Astrocyte of the spinal cord (primary cell): ENCODE results near the gene LATS2.

Experiments used
- DNase-seq: peaks from one replicate; pipeline ENCODE4 v3.0.0; 2011; ENCODE audit warnings: low read depth, low spot score
- H3K4me3 ChIP-seq: 2 replicates; pipeline ENCODE4 v1.5.1; 2011; ENCODE audit warnings: low read depth, mild to moderate bottlenecking, low read length, moderate library complexity
- in situ Hi-C: cut with HindIII; loops from 2 replicates; pipeline ENCODE4 v1.10.0; 2017; ENCODE audit warnings: low sequenced_read_pairs
- TF ChIP-seq, protein P1 (sequence below): IDR thresholded peaks from 2 replicates; pipeline ENCODE4 v1.5.1; 2012; ENCODE audit warnings: low read depth, mild to moderate bottlenecking, low read length, inconsistent platforms

Gene LATS2

DNA sequence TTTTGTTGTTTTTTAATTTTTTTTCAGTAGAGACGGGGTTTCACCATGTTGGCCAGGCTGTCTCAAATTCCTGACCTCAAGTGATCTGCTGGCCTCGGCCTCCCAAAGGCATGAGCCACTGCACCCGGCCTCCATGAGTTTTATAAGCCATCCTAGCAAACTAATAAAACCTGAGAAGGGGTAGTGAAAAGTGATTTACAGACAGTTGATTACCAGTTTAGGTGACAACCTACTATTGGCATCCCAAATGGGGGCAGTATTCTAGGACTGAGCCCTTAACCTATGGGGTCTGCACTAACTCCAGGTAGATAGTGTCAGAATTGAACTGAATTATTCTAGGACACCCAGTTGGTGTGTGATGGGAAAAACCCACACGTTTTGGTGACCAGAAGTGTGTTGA is 6.5 kb upstream of the LATS2 start:
- no peak overlapping the region for H3K4me3 ChIP-seq
- no peak for DNase-seq
- in situ Hi-C loops = no loop called here
- TF ChIP-seq, protein P1, sequence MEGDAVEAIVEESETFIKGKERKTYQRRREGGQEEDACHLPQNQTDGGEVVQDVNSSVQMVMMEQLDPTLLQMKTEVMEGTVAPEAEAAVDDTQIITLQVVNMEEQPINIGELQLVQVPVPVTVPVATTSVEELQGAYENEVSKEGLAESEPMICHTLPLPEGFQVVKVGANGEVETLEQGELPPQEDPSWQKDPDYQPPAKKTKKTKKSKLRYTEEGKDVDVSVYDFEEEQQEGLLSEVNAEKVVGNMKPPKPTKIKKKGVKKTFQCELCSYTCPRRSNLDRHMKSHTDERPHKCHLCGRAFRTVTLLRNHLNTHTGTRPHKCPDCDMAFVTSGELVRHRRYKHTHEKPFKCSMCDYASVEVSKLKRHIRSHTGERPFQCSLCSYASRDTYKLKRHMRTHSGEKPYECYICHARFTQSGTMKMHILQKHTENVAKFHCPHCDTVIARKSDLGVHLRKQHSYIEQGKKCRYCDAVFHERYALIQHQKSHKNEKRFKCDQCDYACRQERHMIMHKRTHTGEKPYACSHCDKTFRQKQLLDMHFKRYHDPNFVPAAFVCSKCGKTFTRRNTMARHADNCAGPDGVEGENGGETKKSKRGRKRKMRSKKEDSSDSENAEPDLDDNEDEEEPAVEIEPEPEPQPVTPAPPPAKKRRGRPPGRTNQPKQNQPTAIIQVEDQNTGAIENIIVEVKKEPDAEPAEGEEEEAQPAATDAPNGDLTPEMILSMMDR = no peak

DNA sequence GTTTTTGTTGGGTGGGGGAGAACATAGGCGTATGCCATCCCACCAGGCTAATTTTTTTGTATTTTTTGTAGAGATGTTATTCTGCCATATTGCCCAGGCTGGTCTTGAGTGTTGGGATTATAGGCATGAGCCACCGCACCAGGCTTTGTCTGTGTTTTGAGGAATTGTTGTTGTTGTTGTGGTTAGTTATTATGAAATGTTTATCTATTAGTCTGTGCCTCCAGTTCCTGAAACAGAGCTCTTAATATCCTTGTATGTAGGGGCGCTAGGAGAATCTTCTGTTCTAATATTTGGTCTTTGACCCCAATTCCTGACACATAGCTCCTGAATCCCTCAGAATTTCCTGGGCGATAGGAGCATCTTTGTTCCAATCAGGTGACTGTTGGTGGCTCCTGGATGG is 5.6 kb upstream of the LATS2 start:
- TF ChIP-seq, protein P1 = no peak
- no peak overlapping the region for H3K4me3 ChIP-seq
- in situ Hi-C loops = no loop called here
- DNase-seq = no peak

DNA sequence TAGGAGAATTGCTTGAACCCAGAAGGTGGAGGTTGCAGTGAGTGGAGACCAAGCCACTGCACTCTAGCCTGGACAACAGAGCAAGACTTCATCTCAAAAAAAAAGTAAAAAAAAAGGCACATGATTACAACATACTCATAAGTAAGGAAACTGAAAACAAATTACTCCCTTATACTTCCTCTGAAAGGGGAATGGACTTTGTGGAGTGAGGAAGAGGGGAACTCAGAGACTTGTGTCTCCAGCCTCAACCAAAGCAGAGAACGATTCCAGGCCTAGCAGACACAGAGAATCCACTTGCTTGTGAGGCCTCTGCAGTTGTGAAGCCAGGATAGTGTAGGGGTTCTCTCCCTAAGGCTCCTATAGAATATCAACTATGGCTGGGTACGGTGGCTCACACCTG is 4.3 kb upstream of the LATS2 start:
- no peak for DNase-seq
- H3K4me3 ChIP-seq = no peak overlapping the region
- in situ Hi-C loops = no loop called here
- TF ChIP-seq, protein P1 = no peak

DNA sequence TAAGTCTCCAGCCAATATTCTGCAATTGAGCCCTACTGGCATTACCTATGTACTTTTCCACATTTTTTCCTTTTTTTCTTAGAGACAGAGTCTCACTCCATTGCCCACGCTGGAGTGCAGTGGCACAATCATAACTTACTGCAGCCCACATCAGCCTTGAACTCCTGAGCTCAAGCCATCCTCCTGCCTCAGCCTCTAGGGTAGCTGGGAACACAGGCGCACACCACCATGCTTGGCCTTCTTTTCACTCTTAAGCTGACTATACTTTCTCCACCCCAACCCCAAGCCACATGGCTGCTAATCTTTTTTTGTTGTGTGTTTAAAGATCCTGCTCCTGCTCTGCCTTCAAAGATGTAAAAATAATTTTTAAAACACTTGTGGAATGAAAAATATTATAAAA is 1.6 kb upstream of the LATS2 start:
- in situ Hi-C loops = no loop called here
- TF ChIP-seq, protein P1 = no peak
- no peak for DNase-seq
- no peak overlapping the region for H3K4me3 ChIP-seq

DNA sequence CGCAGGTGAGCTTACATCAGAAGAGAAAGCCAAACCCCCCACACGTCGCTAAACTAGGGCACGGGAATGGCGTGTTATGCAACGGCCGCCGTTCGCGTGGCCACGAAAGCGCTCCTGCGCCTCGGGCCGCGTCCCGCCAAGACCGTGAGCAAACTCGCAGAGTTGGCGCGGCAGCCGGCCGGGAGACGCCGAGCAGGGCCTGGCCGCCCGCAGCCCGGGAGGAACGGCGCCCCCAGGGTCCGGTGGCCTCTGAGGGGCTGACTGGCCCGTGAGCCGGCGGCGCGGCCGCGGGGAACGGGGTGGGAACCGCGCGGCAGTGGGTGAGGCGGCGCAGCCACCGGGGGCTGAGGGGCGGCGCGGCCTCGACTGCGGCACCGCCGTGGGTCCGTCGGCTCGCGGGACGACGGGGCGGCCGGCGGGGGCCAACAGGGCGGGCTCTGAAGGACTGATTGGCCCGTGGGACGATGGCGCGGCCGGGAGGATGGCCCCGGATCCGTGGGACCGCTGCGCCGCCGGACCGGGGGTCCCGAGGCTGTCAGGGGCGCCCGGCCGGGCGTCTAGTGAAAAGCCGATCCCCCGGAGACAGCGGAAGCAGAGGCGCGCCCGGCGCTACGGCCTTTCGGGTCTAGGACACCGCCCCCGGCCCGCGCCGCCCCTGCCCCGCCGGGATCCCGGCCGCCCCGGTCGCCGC is 903 bp downstream of the LATS2 start:
- in situ Hi-C loops = no loop called here
- DNase-seq = peak; percentile 54
- TF ChIP-seq, protein P1 = no peak
- H3K4me3 ChIP-seq = peak overlapping the region; percentile 65

DNA sequence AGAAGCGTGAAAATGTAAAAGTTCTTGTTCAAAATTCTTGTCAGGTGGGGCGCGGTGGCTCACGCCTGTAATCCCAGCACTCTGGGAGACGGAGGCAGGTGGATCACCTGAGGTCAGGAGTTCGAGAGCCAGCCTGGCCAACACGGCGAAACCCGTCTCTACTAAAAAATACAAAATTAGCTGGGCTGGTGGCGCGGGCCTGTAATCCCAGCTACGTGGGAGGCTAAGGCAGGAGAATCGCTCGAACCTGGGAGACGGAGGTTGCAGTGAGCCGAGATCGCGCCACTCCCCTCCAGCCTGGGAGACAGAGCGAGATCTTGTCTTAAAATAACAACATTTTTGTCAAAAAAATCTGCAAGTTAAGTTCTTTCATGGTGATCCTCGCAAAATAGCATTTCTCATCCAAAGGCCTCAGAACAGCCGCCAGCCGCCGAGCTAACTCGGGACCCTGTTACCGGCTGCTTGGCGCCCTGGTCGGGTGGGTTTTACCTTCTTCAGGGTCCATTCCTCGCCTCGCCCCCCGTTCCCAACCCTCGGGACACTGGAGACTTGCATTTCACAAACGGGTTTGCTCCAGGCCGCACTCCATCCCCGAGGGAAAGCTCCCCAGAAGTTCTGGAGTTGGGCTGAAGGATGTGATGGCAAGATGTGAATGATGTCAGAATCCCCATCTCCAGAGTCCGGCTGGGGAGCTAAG is 1.6 kb downstream of the LATS2 start:
- no peak for DNase-seq
- TF ChIP-seq, protein P1 = no peak
- in situ Hi-C loops = no loop called here

More for the DNA sequence above, 1.6 kb downstream of the LATS2 start:
- peak overlapping the region; percentile 65 for H3K4me3 ChIP-seq
